Stimulated activated CD4-positive, alpha-beta T cell treated with anti-CD3 and anti-CD28 coated beads, TNF-alpha, amount 100 ng/mL, for 1 hour (primary cell): ENCODE results near the gene SPO11.
"Not testable (repeated sequence)": the region's sequence is repeated elsewhere in the genome, so short reads cannot be mapped to it uniquely, and the experiment has no call there.

Experiments
- DNase-seq, 3 donors: peaks; one replicate each; pipeline ENCODE4 v3.0.0-alpha.2; 2020; ENCODE audit warnings: low read depth in 3 of 3, low spot score in 1 of 3

The SPO11 gene

DNA sequence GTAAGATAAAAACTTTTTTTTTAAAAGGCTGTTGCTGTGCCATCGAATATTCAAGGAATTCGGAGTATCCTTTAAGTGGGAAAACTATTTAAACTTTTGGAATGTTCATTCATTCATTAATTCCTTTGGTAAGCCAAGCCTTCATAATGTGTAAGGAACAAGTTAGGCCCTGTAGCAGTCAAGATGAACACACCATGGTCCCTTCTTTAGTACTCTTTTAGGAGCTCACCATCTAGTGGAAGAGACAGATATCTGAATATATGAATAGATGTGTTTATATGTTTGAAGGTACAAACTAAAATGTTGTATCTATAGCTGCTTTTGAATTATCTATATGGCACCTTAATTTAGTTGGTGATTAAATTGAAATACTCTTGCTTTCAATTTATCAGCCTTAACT, 5.8 kb downstream of the SPO11 start:
- no peak for DNase-seq

- DNase-seq: no peak
These were observed 12.1 kb downstream of the SPO11 start for GRCh38 chr20:57341663-57342062.

- DNase-seq: no peak
These were observed 13.2 kb downstream of the SPO11 start for GRCh38 chr20:57342829-57343228.

- DNase-seq: peak; percentile 20 to 53 (median 24)
These were observed 16.9 kb downstream of the SPO11 start for GRCh38 chr20:57346477-57346876.

- DNase-seq: no peak
These were observed 17.8 kb downstream of the SPO11 start for GRCh38 chr20:57347393-57347792.

DNA sequence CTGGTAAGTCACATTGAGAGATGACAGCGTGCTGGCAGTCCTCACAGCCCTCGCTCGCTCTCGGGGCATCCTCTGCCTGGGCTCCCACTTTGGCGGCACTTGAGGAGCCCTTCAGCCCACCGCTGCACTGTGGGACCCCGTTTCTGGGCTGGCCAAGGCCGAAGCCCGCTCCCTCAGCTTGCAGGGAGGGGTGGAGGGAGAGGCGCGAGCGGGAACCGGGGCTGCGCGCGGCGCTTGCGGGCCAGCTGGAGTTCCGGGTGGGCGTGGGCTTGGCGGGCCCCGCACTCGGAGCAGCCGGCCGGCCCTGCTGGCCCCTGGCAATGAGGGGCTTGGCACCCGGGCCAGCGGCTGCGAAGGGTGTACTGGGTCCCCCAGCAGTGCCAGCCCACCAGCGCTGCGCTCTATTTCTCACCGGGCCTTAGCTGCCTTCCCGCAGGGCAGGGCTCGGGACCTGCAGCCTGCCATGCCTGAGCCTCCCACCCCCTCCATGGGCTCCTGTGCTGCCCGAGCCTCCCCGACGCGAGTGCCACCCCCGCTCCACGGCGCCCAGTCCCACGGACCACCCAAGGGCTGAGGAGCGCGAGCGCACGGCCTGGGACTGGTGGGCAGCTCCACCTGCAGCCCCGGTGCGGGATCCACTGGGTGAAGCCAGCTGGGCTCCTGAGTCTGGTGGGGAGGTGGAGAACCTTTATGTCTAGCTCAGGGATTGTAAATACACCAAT, 18.8 kb downstream of the SPO11 start:
- not testable (repeated sequence) for DNase-seq

DNA sequence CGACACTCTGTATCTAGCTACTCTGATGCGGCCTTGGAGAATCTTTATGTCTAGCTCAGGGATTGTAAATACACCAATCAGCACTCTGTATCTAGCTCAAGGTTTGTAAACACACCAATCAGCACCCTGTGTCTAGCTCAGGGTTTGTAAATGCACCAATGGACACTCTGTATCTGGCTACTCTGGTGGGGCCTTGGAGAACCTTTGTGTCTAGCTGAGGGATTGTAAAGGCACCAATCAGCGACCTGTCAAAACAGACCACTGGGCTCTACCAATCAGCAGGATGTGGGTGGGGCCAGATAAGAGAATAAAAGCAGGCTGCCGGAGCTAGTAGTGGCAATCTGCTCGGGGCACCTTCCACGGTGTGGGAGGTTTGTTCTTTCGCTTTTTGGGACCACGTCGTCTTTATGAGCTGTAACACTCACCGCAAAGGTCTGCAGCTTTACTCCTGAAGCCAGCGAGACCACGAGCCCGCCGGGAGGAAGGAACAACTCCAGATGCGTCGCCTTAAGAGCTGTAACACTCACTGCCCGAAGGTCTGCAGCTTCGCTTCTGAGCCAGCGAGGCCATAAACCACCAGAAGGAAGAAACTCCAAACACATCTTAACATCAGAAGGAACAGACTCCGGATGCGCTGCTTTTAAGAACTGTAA, 19.4 kb downstream of the SPO11 start:
- not testable (repeated sequence) for DNase-seq

DNA sequence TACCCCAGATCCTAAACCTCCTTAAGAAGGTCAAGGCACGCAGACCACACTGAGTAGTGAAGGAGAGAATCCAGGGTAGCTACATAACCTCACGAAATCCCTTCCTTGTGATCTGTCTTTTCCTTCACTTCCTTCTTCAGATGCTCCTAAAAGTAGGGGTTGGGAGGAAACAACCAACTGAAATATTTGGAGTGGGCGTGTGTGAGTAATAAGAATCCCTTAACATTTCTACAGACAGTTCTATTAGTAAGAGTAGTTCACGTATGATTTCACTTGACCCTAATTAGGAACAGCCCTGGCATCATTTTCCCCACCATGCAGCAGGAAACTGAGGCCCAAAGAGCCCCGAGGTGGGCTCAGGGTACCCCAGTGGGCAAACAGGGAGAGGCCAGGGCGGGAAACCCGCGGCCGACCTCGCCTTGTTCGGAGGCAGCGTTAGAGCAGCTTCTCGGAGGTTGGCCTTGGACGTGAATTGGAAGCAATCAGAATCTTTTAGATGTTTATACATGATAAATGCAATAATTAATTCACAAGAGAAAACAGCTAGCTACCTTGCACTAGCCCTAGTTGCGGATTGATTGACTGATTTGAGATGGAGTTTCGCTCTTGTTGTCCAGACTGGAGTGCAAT, 20.6 kb downstream of the SPO11 start:
- no peak for DNase-seq

DNA sequence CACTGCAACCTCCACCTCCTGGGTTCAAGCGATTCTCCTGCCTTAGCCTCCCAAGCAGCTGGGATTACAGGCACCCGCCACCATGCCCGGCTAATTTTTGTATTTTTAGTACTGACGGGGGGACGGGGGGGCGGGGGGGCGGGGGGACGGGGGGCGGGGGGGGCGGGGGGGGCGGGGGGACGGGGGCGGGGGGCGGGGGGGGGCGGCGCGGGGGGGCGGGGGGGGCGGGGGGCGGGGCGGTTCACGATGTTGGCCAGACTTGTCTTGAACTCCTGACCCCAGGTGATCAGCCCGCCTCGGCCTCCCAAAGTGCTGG, 21.1 kb downstream of the SPO11 start:
- not testable (repeated sequence) for DNase-seq

GRCh38 chr20:57351042-57351783, 21.6 kb downstream of the SPO11 start, which contains the start of gene RAE1:
TSS of gene RAE1 (plus strand) at chr20:57351255. CDS start at chr20:57354039, 2,784 bp downstream.
- DNase-seq: peak; percentile 73 to 81 (median 76)

DNA sequence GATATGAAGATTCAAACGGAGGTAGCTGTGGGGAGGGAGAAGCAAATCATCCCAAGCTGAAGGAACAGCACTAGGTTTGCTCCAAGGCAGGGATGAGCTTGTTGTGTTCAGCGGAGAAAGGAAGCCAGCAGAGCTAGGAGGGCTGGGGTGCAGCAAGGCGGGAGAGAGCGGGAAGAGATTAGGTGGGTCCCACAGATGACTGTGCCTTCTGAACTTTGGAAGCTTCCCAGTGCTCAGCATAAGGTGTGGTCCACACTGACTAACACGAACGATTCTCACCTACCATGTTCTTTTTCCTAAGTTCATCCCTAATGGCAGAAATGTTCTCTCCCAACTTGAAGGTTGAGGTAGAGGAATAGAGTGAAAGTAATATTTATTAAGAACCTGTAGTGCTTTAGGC, 22.7 kb downstream of the SPO11 start:
- DNase-seq: no peak

DNA sequence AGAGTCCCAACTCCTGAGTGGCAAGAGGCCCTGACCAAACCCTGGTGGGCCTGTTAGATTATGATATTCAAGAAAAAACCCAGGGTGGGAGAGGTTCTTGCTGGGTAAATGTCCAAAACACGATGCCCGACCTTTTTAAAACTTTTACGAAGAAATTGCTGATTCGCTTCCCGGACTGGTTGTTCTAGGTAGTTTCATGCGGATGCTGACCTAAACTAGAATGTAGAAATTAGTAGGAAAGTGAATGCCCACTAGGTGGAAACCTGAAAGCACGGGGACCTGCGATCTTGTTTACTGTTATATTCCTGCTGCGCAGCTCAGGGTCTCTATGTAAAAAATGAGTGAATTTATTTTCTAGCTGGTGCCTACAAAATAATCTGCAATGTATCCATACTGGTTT, 23.7 kb downstream of the SPO11 start:
- DNase-seq: no peak

GRCh38 chr20:57361517-57361916, 31.9 kb downstream of the SPO11 start:
- no peak for DNase-seq

GRCh38 chr20:57364451-57364850, 34.8 kb downstream of the SPO11 start:
- DNase-seq: no peak

DNA sequence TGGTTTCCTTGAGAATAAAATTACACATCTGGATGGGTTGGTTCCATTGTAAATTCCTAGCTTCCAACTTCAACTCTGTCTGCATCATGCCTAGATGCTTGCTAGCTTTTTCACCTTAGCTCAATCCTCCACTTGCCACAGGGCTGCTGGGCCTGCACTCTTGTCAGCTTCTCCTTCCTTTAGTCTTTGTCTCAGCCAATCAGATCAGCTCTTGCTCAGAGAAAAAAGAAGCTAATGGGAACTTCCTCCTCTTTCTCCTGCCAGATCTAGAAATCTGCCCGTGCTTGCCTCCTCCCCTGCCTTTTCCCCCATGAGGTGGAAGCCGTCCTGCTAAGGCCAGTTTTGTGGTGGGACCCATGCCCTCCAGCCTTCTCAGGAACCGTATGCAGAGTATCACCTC, 40.0 kb downstream of the SPO11 start:
- no peak for DNase-seq

DNA sequence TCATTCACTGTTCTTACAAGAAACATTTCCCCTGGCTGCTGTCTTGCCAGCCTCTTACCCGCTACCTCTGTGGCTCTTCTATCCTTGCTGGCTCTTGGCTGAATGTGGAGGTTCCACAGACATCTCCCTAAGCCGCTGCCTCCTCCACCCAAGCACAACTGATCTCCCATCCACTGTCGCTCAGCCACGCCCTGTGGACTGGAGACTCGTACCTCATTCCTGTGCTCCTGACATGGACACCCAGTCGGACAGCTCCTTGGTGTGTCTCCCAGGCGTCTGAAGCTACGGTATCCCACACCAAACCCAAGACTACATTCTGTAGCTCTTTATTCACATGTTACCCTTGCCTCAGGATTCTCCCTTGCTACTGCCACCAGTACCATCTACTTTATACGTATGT, 40.7 kb downstream of the SPO11 start:
- no peak for DNase-seq

DNA sequence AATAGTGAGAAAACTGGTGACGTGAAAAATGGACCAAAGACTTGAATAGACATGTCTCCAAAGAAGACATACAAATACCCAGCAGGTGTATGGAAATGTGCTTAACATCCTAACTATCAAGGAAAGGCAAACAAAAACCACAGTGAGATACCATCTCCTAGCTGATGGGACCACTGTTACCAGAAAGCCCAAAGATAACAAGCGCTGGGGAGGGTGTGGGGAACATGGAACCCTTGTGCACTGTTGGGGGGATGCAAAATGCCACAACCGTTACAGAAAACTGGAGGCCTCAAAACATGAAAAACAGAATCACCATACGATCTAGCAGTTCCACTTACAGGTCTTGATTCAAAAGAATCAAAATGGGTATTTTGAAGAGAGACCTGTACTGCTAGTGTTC, 41.8 kb downstream of the SPO11 start:
- DNase-seq: no peak

- no peak for DNase-seq
These were observed 42.6 kb downstream of the SPO11 start for GRCh38 chr20:57372157-57372556.

DNA sequence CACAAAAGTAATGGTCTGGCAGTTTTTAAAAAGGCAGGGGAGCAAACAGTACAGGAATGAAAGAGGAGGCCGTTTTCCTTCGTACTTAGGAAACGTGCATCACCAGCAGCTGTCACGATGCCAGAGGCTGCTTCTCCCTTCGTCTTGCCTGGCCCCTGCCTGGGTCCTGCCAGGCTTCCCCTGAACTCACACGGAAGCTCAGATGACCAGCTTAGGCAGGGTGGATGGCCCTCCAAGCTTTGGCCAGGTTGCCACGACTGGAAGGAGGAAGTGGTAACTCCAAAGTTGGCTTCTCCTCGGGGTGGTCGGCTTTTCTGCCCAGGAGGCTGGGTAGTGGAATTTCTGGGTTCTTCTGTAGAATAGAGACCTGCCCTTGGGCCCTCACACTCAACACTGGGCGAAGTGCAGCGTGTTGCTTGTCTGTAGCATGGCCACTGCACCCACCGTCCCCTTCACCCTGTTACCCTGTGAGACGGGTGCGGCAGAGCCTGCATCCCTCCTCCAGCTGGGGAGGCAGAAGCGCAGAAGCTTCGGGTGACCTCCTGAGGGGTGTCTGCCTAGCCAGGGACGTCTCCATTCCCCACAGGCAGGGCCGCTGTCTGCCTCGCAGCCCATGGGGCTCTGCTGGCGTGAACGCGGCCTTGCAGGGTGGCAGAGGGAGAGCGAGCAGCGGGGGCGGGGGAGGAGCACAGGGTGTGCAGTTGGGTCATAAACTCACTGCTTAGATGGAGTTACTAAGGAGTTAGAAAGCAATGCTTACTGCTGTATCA, 43.2 kb downstream of the SPO11 start:
- DNase-seq: no peak

DNA sequence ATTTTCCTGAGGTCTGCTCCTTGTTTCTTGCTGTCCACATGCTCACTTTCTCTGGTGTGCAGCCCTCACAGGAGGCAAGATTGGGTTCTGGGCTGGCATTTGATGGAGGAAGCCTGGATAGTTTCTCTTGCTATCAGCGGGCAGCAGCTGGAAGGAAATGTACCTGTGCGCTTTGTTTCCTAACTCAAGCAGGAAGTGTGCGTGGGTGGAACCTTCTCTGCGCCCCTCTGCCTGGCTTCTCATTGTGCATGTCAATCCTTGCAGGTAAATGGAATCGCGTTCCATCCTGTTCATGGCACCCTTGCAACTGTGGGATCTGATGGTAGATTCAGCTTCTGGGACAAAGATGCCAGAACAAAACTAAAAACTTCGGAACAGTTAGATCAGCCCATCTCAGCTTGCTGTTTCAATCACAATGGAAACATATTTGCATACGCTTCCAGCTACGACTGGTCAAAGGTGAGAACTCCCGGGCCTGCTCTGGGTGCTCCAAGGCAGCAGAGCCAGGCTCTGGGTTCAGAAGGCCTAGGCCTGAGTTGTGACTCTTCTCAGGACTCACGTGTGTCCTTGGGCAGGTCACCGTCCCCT, 44.8 kb downstream of the SPO11 start:
- no peak for DNase-seq
